ENCODE measurements around the gene SLC8B1.

DNA sequence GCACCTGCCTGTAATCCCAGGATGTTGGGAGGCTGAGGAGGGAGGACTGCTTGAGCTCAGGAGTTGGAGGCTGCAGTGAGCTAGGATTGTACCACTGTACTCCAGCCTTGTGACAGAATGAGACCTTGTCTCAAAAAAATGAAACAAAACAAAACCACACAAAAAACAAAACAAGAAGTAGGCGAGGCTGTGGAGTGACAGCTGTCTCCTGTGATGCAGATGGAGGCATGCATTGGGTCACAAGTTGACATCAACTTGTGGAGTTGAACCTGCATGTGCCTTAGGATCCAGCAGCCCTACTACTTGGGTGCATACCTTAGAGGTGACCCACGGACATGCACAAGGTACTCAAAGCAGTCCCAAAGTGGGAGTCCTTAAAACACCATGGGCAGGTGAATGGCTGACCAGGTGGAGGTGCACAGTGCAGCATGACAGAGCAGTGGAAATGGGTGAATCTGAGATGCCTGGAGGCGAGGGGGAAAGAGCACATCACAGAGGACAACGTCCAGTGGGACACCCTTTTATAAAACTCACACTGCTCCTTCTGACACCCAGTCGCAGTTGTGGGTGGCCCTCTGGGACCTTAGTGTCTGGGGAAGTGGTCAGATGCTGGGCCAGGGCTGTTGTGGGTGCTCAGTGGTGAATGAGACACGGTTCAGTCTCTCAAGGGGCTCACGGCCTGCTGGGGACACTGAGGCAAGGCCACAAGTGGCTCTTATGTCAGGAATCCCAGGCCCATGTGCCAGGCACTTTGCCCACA, 36.2 kb upstream of the SLC8B1 start:
- no peak for TF ChIP-seq CTCF (IDR thresholded peaks at IDR 0.05; ENCODE audit: low read depth, low read length, missing input control)
- TF ChIP-seq, protein P1, sequence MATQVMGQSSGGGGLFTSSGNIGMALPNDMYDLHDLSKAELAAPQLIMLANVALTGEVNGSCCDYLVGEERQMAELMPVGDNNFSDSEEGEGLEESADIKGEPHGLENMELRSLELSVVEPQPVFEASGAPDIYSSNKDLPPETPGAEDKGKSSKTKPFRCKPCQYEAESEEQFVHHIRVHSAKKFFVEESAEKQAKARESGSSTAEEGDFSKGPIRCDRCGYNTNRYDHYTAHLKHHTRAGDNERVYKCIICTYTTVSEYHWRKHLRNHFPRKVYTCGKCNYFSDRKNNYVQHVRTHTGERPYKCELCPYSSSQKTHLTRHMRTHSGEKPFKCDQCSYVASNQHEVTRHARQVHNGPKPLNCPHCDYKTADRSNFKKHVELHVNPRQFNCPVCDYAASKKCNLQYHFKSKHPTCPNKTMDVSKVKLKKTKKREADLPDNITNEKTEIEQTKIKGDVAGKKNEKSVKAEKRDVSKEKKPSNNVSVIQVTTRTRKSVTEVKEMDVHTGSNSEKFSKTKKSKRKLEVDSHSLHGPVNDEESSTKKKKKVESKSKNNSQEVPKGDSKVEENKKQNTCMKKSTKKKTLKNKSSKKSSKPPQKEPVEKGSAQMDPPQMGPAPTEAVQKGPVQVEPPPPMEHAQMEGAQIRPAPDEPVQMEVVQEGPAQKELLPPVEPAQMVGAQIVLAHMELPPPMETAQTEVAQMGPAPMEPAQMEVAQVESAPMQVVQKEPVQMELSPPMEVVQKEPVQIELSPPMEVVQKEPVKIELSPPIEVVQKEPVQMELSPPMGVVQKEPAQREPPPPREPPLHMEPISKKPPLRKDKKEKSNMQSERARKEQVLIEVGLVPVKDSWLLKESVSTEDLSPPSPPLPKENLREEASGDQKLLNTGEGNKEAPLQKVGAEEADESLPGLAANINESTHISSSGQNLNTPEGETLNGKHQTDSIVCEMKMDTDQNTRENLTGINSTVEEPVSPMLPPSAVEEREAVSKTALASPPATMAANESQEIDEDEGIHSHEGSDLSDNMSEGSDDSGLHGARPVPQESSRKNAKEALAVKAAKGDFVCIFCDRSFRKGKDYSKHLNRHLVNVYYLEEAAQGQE (IDR thresholded peaks at IDR 0.05): no peak
- no peak for TF ChIP-seq TAF1 (conservative IDR thresholded peaks at IDR 0.05)
- TF ChIP-seq, protein P2, sequence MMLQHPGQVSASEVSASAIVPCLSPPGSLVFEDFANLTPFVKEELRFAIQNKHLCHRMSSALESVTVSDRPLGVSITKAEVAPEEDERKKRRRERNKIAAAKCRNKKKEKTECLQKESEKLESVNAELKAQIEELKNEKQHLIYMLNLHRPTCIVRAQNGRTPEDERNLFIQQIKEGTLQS (IDR thresholded peaks at IDR 0.05): no peak
